Smooth muscle cell (in vitro differentiated cells): ENCODE results near the gene TMUB2. TPM values are rescaled to one million over a fixed set of nuclear protein-coding genes. Genes with fewer than 3 reads are reported as not detected.

ENCODE experiments used
- DNase-seq: peaks from one replicate; lab custom pipeline; 2025; ENCODE audit not compliant: unreplicated experiment; lab: John Stamatoyannopoulos, UW
- H2AFZ ChIP-seq: fragments of 200-600 bp; sonication (generic); 2 replicates; pipeline ENCODE4 v1.6.0; 2016; ENCODE audit warnings: antibody characterized with exemption, low read depth, mild to moderate bottlenecking
- H3F3A ChIP-seq: fragments of 200-600 bp; sonication (generic); 2 replicates; pipeline ENCODE4 v1.6.0; 2017; ENCODE audit warnings: antibody characterized with exemption, low read depth
- H3K27ac ChIP-seq: fragments of 200-600 bp; sonication (generic); 2 replicates; pipeline ENCODE4 v1.5.1; 2016; ENCODE audit warnings: low read depth, mild to moderate bottlenecking
- H3K27me3 ChIP-seq: fragments of 200-600 bp; sonication (generic); 2 replicates; pipeline ENCODE4 v1.6.1; 2016; ENCODE audit warnings: low read depth, mild to moderate bottlenecking
- H3K36me3 ChIP-seq: fragments of 200-600 bp; sonication (generic); 2 replicates; pipeline ENCODE4 v1.5.1; 2016; ENCODE audit warnings: low read depth
- H3K4me1 ChIP-seq: fragments of 200-600 bp; sonication (generic); 2 replicates; pipeline ENCODE4 v1.5.1; 2016; ENCODE audit warnings: low read depth
- H3K4me2 ChIP-seq: fragments of 200-600 bp; sonication (generic); 2 replicates; pipeline ENCODE4 v1.6.0; 2016; ENCODE audit warnings: mild to moderate bottlenecking
- H3K4me3 ChIP-seq: fragments of 200-600 bp; sonication (generic); 2 replicates; pipeline ENCODE4 v1.5.1; 2016; ENCODE audit warnings: mild to moderate bottlenecking
- H3K79me2 ChIP-seq: fragments of 200-600 bp; sonication (generic); 2 replicates; pipeline ENCODE4 v1.6.0; 2016; ENCODE audit warnings: low read depth, mild to moderate bottlenecking
- H3K9ac ChIP-seq: fragments of 200-600 bp; sonication (generic); 2 replicates; pipeline ENCODE4 v1.6.0; 2016; ENCODE audit warnings: low read depth
- H3K9me3 ChIP-seq: fragments of 200-600 bp; sonication (generic); replicated peaks from 2 replicates; pipeline ENCODE4 v1.5.1; 2016; ENCODE audit warnings: low read depth
- H4K20me1 ChIP-seq: fragments of 200-600 bp; sonication (generic); 2 replicates; pipeline ENCODE4 v1.6.0; 2016; ENCODE audit warnings: low read depth
- WGBS: methylation state at CpG from one replicate; pipeline ENCODE4 v1.1.7; 2016; ENCODE audit warnings: low lambda C conversion rate; 5-methylcytosine and 5-hydroxymethylcytosine counted together
- polyA plus RNA-seq: library from polyadenylated mRNA; unstranded; fragments of >200 nt; fragmentation: Nextera tagmentation; extraction: Ambion mirVana; gene quantifications from 2 replicates; pipeline ENCODE4 v1.2.1, GENCODE V29; 2016
- total RNA-seq: library from RNA; depleted of rRNA; stranded (reverse); fragments of >200 nt; gene quantifications from 2 replicates; pipeline ENCODE4 v1.2.3, GENCODE V29; 2014
- TF ChIP-seq, protein P1 (sequence below): fragments of 200-600 bp; sonication (generic); IDR thresholded peaks from 2 replicates; pipeline ENCODE4 v1.5.1; 2017; ENCODE audit warnings: borderline replicate concordance, mild to moderate bottlenecking, antibody characterized with exemption; ENCODE audit not compliant: insufficient read depth, poor library complexity, severe bottlenecking

TMUB2 gene
- total and polyA plus RNA-seq, 2 experiments from 2014 or later, result 26.4 to 39.2 TPM

DNA sequence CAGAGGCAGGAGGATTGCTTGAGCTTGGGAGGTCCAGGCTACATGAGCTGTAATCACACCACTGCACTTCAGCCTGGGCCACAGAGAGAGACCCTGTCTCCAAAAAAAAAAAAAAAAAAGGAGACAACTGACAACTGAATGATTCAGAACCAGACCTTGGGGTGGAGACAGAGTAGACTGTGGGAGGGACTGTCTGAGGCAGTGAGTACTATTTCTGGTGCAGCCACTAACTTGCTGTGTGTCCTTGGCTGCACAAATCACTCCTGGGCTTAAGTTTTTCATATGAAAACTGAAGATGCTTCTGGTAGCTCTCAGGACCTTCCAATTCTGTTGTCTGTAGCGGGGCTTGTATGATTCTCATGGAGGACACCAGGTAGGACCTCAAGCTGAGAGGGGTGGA is 10.5 kb upstream of the TMUB2 start:
- Histone ChIP-seq H3K4me1 (no peaks in the 10 kb centered on the region), H3K27me3 (no peaks in the 10 kb centered on the region), H3K9me3 (no peaks in the 10 kb centered on the region), H3K79me2 (no peaks in the 10 kb centered on the region), H3K27ac (no peak overlapping the region), H3K4me3 (no peak overlapping the region), H3F3A (no peaks in the 10 kb centered on the region), H3K4me2 (no peak overlapping the region), H4K20me1 (no peaks in the 10 kb centered on the region), H3K9ac (no peak overlapping the region), H2AFZ (no peak overlapping the region), H3K36me3 (no peaks in the 10 kb centered on the region)
- DNase-seq, result no peak
- 95% methylated on average over 1 of the region's 1 CpG for WGBS
- TF ChIP-seq, protein P1, sequence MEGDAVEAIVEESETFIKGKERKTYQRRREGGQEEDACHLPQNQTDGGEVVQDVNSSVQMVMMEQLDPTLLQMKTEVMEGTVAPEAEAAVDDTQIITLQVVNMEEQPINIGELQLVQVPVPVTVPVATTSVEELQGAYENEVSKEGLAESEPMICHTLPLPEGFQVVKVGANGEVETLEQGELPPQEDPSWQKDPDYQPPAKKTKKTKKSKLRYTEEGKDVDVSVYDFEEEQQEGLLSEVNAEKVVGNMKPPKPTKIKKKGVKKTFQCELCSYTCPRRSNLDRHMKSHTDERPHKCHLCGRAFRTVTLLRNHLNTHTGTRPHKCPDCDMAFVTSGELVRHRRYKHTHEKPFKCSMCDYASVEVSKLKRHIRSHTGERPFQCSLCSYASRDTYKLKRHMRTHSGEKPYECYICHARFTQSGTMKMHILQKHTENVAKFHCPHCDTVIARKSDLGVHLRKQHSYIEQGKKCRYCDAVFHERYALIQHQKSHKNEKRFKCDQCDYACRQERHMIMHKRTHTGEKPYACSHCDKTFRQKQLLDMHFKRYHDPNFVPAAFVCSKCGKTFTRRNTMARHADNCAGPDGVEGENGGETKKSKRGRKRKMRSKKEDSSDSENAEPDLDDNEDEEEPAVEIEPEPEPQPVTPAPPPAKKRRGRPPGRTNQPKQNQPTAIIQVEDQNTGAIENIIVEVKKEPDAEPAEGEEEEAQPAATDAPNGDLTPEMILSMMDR, result no peak

DNA sequence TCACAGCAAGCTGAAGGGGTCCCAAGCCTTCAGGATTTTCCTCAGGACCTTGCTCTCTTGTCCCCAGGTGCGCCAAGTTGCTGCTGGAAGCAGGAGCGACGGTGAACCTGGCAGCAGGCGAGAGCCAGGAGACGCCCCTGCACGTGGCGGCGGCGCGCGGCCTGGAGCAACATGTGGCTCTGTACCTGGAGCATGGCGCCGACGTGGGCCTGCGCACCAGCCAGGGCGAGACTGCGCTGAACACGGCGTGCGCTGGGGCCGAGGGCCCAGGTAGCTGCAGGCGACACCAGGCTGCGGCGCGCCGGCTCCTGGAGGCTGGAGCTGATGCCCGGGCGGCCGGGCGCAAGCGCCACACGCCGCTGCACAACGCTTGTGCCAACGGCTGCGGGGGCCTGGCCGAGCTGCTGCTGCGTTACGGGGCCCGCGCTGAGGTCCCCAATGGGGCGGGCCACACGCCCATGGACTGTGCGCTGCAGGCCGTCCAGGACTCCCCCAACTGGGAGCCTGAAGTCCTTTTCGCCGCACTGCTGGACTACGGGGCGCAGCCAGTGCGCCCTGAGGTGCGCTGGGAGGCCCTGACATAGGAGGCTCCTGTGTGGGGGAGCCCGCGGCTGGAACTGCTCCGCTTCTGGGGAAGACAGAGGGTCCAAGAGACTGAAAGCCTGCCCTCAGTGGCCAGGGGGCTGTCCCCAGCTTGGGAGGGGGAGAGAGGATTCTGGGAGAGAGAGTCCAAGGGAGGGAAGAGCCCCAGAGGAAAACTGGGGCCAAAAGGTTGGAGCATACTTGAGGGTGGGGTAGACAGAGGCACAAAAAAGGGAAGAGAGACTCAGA is 9.9 kb upstream of the TMUB2 start:
- Histone ChIP-seq H3K4me1 (no peaks in the 10 kb centered on the region), H3K9me3 (no peaks in the 10 kb centered on the region), H3F3A (no peaks in the 10 kb centered on the region), H3K4me2 (no peak overlapping the region), H3K27ac (no peak overlapping the region), H3K4me3 (no peak overlapping the region), H3K36me3 (no peaks in the 10 kb centered on the region), H3K79me2 (no peaks in the 10 kb centered on the region), H2AFZ (no peak overlapping the region), H3K27me3 (no peaks in the 10 kb centered on the region), H4K20me1 (no peaks in the 10 kb centered on the region), H3K9ac (no peak overlapping the region)
- WGBS, result 98% methylated on average over 54 of the region's 54 CpGs
- TF ChIP-seq, protein P1, result no peak
- no peak for DNase-seq

DNA sequence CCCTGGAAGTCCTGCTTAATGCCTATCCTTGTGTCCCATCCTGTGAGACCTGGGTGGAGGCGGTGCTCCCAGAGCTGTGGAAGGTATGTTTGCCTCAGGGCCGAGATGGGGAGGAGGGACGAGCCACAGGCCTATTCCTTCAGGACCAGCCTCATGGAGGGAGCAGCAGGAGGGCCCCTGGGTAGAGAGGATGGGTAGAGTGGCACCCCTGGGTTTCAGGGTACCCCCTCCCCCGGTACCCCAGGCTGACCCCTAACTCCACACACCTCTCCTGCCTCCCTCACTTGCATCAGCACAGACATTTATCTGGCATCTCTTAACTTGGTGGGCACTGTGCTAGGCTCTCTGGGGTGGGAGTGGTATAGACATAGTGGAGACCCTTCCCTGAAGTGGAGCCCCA is 9.1 kb upstream of the TMUB2 start:
- H3K27me3 ChIP-seq, result no peaks in the 10 kb centered on the region
- no peaks in the 10 kb centered on the region for H3F3A ChIP-seq
- DNase-seq, result no peak
- no peaks in the 10 kb centered on the region for H3K4me1 ChIP-seq
- H3K4me2 ChIP-seq, result no peak overlapping the region
- no peaks in the 10 kb centered on the region for H3K79me2 ChIP-seq
- H3K27ac ChIP-seq, result no peak overlapping the region
- no peaks in the 10 kb centered on the region for H4K20me1 ChIP-seq
- TF ChIP-seq, protein P1, result no peak
- H3K4me3 ChIP-seq, result no peak overlapping the region
- H3K9me3 ChIP-seq, result no peaks in the 10 kb centered on the region
- H2AFZ ChIP-seq, result no peak overlapping the region
- no peak overlapping the region for H3K9ac ChIP-seq
- H3K36me3 ChIP-seq, result no peaks in the 10 kb centered on the region
- 98% methylated on average over 4 of the region's 4 CpGs for WGBS

DNA sequence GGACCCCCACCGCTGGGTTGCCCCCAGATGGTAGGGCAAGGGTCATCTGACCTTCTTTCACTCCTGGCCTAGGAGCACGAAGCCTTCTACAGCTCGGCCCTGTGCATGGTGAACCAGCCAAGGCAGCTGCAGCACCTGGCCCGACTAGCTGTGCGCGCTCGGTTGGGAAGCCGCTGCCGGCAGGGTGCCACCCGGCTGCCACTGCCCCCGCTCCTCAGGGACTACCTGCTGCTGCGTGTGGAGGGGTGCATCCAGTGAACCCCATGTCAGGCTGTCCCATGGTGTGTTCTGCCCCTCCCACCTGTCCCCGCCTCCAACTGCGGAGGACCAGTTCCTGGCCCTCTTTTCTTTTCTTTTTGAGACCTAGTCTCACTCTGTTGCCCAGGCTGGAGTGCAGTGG is 8.6 kb upstream of the TMUB2 start:
- Histone ChIP-seq H3K4me1 (no peaks in the 10 kb centered on the region), H3K27ac (no peak overlapping the region), H3F3A (no peaks in the 10 kb centered on the region), H2AFZ (no peak overlapping the region), H3K4me3 (no peak overlapping the region), H3K9me3 (no peaks in the 10 kb centered on the region), H3K4me2 (no peak overlapping the region), H3K79me2 (no peaks in the 10 kb centered on the region), H3K9ac (no peak overlapping the region), H4K20me1 (no peaks in the 10 kb centered on the region), H3K36me3 (no peaks in the 10 kb centered on the region), H3K27me3 (no peaks in the 10 kb centered on the region)
- no peak for DNase-seq
- 97% methylated on average over 14 of the region's 14 CpGs for WGBS
- TF ChIP-seq, protein P1, result no peak
